OCI-LY7 (cell line): ENCODE data around the gene ANKRD40. TPM values are rescaled to one million over a fixed set of nuclear protein-coding genes. Genes with fewer than 3 reads are reported as not detected.

ENCODE experiments used
- BruUV-seq: library from RNA; stranded (reverse); fragments of 400-500 nt; replicated peaks from 2 replicates; lab custom pipeline; 2021; lab: Mats Ljungman, UMichigan
- CTCF ChIA-PET: fragments of 300-600 bp; sonication (Branson Sonifier 250); formaldehyde crosslinking; loops from one replicate; lab custom pipeline; 2022; ENCODE audit warnings: antibody characterized with exemption; ENCODE audit not compliant: unreplicated experiment; lab: Charles Lee
- POLR2A ChIA-PET: fragments of 300-600 bp; sonication (Branson Sonifier 250); formaldehyde crosslinking; loops from one replicate; lab custom pipeline; 2022; ENCODE audit warnings: antibody characterized with exemption; lab: Charles Lee
- DNase-seq: peaks from one replicate; pipeline ENCODE4 v3.0.0-alpha.2; 2015; ENCODE audit warnings: low spot score
- H2AFZ ChIP-seq: fragments of 200-600 bp; sonication (generic), shearing (Covaris generic); 2 replicates; pipeline ENCODE4 v1.6.1; 2014; ENCODE audit warnings: mild to moderate bottlenecking, antibody characterized with exemption, low read length, moderate library complexity
- H3K27ac ChIP-seq: fragments of 200-600 bp; sonication (generic); 2 replicates; pipeline ENCODE4 v1.5.1; 2014; ENCODE audit warnings: mixed run types, low read depth, mild to moderate bottlenecking, moderate library complexity, low read length, inconsistent platforms; ENCODE audit not compliant: poor library complexity, severe bottlenecking
- H3K36me3 ChIP-seq: fragments of 200-600 bp; sonication (generic); 2 replicates; pipeline ENCODE4 v1.6.1; 2014; ENCODE audit warnings: mild to moderate bottlenecking, antibody characterized with exemption, low read length, moderate library complexity, mixed read lengths; ENCODE audit not compliant: insufficient read depth
- H3K4me1 ChIP-seq: fragments of 200-600 bp; sonication (generic); 2 replicates; pipeline ENCODE4 v1.5.1; 2014; ENCODE audit warnings: mild to moderate bottlenecking, low read length; ENCODE audit not compliant: insufficient read depth, poor library complexity, severe bottlenecking
- H3K4me2 ChIP-seq: fragments of 200-600 bp; sonication (generic); 2 replicates; pipeline ENCODE4 v1.6.1; 2014; ENCODE audit warnings: mild to moderate bottlenecking, low read length
- H3K4me3 ChIP-seq: fragments of 200-600 bp; sonication (generic); 2 replicates; pipeline ENCODE4 v1.5.1; 2014; ENCODE audit warnings: mild to moderate bottlenecking, low read depth, low read length; ENCODE audit not compliant: poor library complexity, severe bottlenecking
- H3K79me2 ChIP-seq: fragments of 200-600 bp; sonication (generic); 2 replicates; pipeline ENCODE4 v1.6.1; 2016; ENCODE audit warnings: low read depth, mild to moderate bottlenecking, low read length, moderate library complexity, mixed read lengths; ENCODE audit not compliant: insufficient read depth
- H3K9me2 ChIP-seq: fragments of 200-600 bp; sonication (generic); 2 replicates; pipeline ENCODE4 v1.6.1; 2016; ENCODE audit warnings: mild to moderate bottlenecking, low read length, mixed read lengths; ENCODE audit not compliant: insufficient read depth
- H3K9me3 ChIP-seq: fragments of 200-600 bp; sonication (generic); 2 replicates; pipeline ENCODE4 v1.6.1; 2014; ENCODE audit warnings: mild to moderate bottlenecking, mixed run types, low read length, mixed read lengths
- H4K20me1 ChIP-seq: fragments of 200-600 bp; sonication (generic); 2 replicates; pipeline ENCODE4 v1.6.1; 2014; ENCODE audit warnings: mild to moderate bottlenecking, antibody characterized with exemption, low read length, moderate library complexity, mixed read lengths; ENCODE audit not compliant: insufficient read depth
- CTCF ChIP-seq: fragments of 200-600 bp; sonication (generic); conservative IDR thresholded peaks from 2 replicates; pipeline ENCODE4 v1.5.1; 2014; ENCODE audit warnings: mild to moderate bottlenecking, antibody characterized with exemption, low read length, moderate library complexity, mixed read lengths
- EZH2phosphoT487 ChIP-seq: fragments of 200-600 bp; sonication (generic); IDR thresholded peaks from 2 replicates; pipeline ENCODE4 v1.6.1; 2018; ENCODE audit warnings: low read depth, borderline replicate concordance, mild to moderate bottlenecking, mixed run types, antibody characterized with exemption, low read length, moderate library complexity, mixed read lengths
- intact Hi-C: fragments of 100-400 bp; cut with micrococcal nuclease; formaldehyde crosslinking; loops from one replicate; pipeline ENCODE4 v1.10.0; 2022; ENCODE audit not compliant: unreplicated experiment
- total RNA-seq, 2 experiments: library from RNA; depleted of rRNA in 1 of 2; stranded (reverse); fragments of >200 nt in 1 of 2; shearing (Covaris generic) in 1 of 2; gene quantifications; 2 replicates each; pipeline ENCODE4 v1.2.3, GENCODE V29; 2014 to 2022

Gene ANKRD40
- total RNA-seq, 2 experiments from 2014 or later: 27.7 to 47.9 TPM

GRCh38 chr17:50679008-50679544, 28.6 kb downstream of the ANKRD40 start:
- no peak for TF ChIP-seq EZH2phosphoT487
- TF ChIP-seq CTCF: no peak
- Histone ChIP-seq H3K9me3 (no peaks in the 10 kb centered on the region), H3K9me2 (no peaks in the 10 kb centered on the region), H3K4me3 (no peak overlapping the region), H3K36me3 (no peaks in the 10 kb centered on the region), H2AFZ (no peak overlapping the region), H3K4me2 (no peak overlapping the region), H4K20me1 (no peaks in the 10 kb centered on the region), H3K79me2 (no peaks in the 10 kb centered on the region), H3K4me1 (no peaks in the 10 kb centered on the region), H3K27ac (no peak overlapping the region)
- no TSS peak for BruUV-seq
- POLR2A ChIA-PET: no interaction called here
- CTCF ChIA-PET: no interaction called here
- no peak for DNase-seq
- intact Hi-C loops: no loop called here

- no peaks in the 10 kb centered on the region for H4K20me1 ChIP-seq
- ChIA-PET CTCF (no interaction called here), POLR2A (no interaction called here)
- no peak overlapping the region for H3K4me2 ChIP-seq
- H3K9me3 ChIP-seq: no peaks in the 10 kb centered on the region
- BruUV-seq: no TSS peak
- TF ChIP-seq CTCF (no peak), EZH2phosphoT487 (no peak)
- no peak overlapping the region for H3K4me3 ChIP-seq
- intact Hi-C loops: no loop called here
- no peak for DNase-seq
- no peaks in the 10 kb centered on the region for H3K4me1 ChIP-seq
- no peaks in the 10 kb centered on the region for H3K9me2 ChIP-seq
- no peaks in the 10 kb centered on the region for H3K79me2 ChIP-seq
- no peak overlapping the region for H3K27ac ChIP-seq
- no peaks in the 10 kb centered on the region for H3K36me3 ChIP-seq
- H2AFZ ChIP-seq: no peak overlapping the region
These were observed 29.8 kb downstream of the ANKRD40 start for GRCh38 chr17:50677851-50678375.

- Histone ChIP-seq H4K20me1 (no peaks in the 10 kb centered on the region), H3K9me2 (no peaks in the 10 kb centered on the region), H3K79me2 (no peaks in the 10 kb centered on the region), H3K27ac (no peak overlapping the region), H3K4me2 (no peak overlapping the region), H2AFZ (no peak overlapping the region), H3K4me1 (no peaks in the 10 kb centered on the region), H3K36me3 (no peaks in the 10 kb centered on the region), H3K9me3 (no peaks in the 10 kb centered on the region), H3K4me3 (no peak overlapping the region)
- ChIA-PET POLR2A (no interaction called here), CTCF (no interaction called here)
- intact Hi-C loops: no loop called here
- DNase-seq: no peak
- no peak for TF ChIP-seq EZH2phosphoT487
- no peak for TF ChIP-seq CTCF
- BruUV-seq: no TSS peak
These were observed 31.4 kb downstream of the ANKRD40 start for GRCh38 chr17:50676065-50676975.
